ENCODE results near the gene ZNF428. TPM values are rescaled to one million over a fixed set of nuclear protein-coding genes. Genes with fewer than 3 reads are reported as not detected.

Gene ZNF428
- total RNA-seq, 4 donors from 2014 or later, result 15.4 to 26.7 (median 20.0) TPM

DNA sequence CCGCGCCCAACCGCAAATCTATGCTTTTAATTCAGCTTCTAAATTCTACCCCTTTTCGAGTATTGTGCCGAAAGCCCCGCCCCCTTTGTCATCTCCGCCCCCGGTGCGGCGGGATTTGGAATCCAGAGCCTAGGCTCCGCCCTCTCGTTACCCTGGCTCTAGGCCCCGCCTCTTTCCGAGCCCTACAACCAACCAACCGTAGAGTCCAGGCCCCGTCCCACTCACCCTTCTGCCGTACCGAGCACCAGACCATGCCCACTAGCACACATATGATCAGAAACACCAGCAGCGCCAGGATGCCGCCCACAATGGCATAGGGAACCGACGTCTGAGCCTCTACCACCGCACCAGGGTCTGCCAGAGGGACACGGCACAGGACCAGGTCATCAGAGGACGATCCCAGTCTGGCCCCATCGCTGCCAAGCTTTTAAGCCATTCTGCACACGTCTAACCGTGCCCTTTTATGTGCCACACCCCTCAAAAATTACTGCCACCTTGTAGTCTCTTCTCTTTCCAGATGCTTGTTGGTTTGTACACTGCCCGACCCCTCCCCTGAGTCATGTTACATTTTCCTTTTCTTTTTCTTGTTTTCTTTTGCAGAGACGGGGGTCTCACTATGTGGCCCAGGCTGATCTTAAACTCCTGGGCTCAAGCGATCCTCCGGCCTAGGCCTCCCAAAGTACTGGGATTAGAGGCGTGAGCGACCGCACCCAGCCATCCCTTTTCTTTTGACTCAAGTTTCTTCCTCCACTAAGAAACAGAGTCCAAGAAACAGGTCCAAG is 4.7 kb upstream of the ZNF428 start:
- H3K4me3 ChIP-seq, result no peak overlapping the region
- no peak for DNase-seq
- in situ Hi-C loops (cut with MboI; ENCODE audit: low sequenced_read_pairs in 4 of 4) (no loop called here), intact Hi-C loops (cut with DNase I; ENCODE audit: low total_unique reads) (no loop called here)
- H3K36me3 ChIP-seq, result no peaks in the 10 kb centered on the region
- no peak overlapping the region for H3K27ac ChIP-seq
- TF ChIP-seq POLR2A (IDR thresholded peaks at IDR 0.05), result no peak
- no peaks in the 10 kb centered on the region for H3K9me3 ChIP-seq
- no peaks in the 10 kb centered on the region for H3K27me3 ChIP-seq
- ATAC-seq, result no peak
- peaks cover 0 to 11% of the 10 kb centered on the region in 2 donors for H3K4me1 ChIP-seq

- in situ Hi-C loops (cut with MboI; ENCODE audit: low sequenced_read_pairs in 4 of 4), result no loop called here
- ATAC-seq (no peak), DNase-seq (no peak)
- H3K27ac ChIP-seq, result no peak overlapping the region
- intact Hi-C loops (cut with DNase I; ENCODE audit: low total_unique reads), result no loop called here
- H3K4me1 ChIP-seq, result peaks cover 8 to 19% of the 10 kb centered on the region in 2 donors
- H3K4me3 ChIP-seq, result no peak overlapping the region
- H3K9me3 ChIP-seq, result no peaks in the 10 kb centered on the region
- H3K36me3 ChIP-seq, result no peaks in the 10 kb centered on the region
- TF ChIP-seq, protein P1, sequence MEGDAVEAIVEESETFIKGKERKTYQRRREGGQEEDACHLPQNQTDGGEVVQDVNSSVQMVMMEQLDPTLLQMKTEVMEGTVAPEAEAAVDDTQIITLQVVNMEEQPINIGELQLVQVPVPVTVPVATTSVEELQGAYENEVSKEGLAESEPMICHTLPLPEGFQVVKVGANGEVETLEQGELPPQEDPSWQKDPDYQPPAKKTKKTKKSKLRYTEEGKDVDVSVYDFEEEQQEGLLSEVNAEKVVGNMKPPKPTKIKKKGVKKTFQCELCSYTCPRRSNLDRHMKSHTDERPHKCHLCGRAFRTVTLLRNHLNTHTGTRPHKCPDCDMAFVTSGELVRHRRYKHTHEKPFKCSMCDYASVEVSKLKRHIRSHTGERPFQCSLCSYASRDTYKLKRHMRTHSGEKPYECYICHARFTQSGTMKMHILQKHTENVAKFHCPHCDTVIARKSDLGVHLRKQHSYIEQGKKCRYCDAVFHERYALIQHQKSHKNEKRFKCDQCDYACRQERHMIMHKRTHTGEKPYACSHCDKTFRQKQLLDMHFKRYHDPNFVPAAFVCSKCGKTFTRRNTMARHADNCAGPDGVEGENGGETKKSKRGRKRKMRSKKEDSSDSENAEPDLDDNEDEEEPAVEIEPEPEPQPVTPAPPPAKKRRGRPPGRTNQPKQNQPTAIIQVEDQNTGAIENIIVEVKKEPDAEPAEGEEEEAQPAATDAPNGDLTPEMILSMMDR (IDR thresholded peaks at IDR 0.05 in 4 of 5, conservative IDR thresholded peaks at IDR 0.05 in 1 of 5), result no peak
- no peak for TF ChIP-seq POLR2A (IDR thresholded peaks at IDR 0.05)
- H3K27me3 ChIP-seq, result no peaks in the 10 kb centered on the region
Observed at GRCh38 chr19:43622956-43623355, 3.5 kb upstream of the ZNF428 start.

DNA sequence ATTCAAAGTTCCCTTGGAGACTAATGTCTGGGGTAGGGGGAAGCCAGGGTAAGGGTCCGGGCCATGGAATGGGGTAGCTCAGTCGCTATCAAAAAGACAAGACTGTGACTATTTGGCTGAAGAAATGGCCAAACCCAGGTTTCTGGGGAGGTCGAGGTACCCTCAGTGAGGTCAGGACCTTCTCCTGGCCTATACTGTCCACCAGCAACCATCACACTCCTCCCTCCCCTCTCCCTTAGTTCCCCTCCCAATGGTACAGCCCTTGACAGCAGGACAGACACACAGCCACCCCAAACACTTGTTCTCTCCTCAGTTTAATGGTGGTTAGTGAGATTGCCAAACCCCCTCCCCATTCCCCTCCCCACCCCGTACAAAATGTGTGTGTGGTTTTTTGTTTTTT is 2.6 kb upstream of the ZNF428 start:
- TF ChIP-seq, protein P1 (IDR thresholded peaks at IDR 0.05 in 4 of 5, conservative IDR thresholded peaks at IDR 0.05 in 1 of 5), result no peak
- no peak for TF ChIP-seq POLR2A (IDR thresholded peaks at IDR 0.05)
- ATAC-seq (no peak), DNase-seq (no peak)
- H3K9me3 ChIP-seq, result no peaks in the 10 kb centered on the region
- in situ Hi-C loops (cut with MboI; ENCODE audit: low sequenced_read_pairs in 4 of 4), result no loop called here
- peaks cover 8 to 19% of the 10 kb centered on the region in 2 donors for H3K4me1 ChIP-seq
- H3K27ac ChIP-seq, result no peak overlapping the region
- no peaks in the 10 kb centered on the region for H3K27me3 ChIP-seq
- H3K4me3 ChIP-seq, result no peak overlapping the region
- no peaks in the 10 kb centered on the region for H3K36me3 ChIP-seq
- intact Hi-C loops (cut with DNase I; ENCODE audit: low total_unique reads), result no loop called here

DNA sequence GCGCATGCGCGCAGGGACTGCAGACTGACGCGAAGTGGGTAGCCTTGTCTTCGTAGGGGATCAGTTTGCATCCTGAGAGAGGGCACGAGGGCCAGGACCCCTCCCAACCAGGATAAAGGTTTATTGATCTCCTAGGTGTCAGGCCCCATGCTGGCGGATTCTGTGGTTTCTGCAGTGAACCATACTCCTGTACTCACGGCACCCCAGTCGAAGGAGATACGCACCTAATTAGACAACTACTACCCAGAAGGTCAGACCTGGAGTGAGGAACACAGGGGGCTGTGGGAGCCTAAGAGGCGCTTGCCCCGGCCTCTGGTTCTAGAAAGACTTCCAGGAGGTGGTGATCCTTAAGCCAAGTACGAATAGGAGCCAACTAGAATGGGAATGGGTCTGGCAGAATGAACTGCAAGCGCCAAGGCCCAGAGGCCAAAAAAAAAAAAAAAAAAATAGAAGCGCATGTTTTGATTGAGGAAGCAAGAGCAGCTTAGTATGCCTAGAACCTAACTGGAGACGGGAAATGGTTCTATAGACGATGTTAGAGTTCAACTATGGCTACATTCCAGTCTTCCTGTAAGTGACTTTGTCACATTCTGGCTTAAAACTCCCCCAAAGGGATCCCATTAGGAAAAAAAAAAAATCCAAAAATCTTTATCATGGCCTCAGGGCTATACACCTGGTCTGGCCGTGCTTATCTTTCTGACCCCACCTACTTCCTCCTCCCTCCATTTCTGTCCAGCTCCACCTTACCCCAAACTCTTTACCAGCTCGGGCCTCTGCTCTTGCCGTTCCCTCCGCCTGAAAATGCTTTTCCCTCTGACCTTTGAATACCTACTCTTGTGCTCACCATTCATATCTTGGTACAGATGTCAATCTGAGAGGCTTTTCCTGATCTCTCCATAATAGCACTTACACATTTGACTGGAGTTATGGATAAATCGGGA is 902 bp upstream of the ZNF428 start:
- no peaks in the 10 kb centered on the region for H3K27me3 ChIP-seq
- DNase-seq (no peak), ATAC-seq (no peak)
- peak overlapping the region; percentile 90 to 96 (median 94) for H3K27ac ChIP-seq
- no peaks in the 10 kb centered on the region for H3K36me3 ChIP-seq
- in situ Hi-C loops (cut with MboI; ENCODE audit: low sequenced_read_pairs in 4 of 4) (no loop called here), intact Hi-C loops (cut with DNase I; ENCODE audit: low total_unique reads) (loop anchor here (2.0 kb wide), 1 partner anchor 18 kb away; the partner anchor contains the start of gene CADM4)
- peaks cover 8 to 19% of the 10 kb centered on the region in 2 donors for H3K4me1 ChIP-seq
- TF ChIP-seq POLR2A (IDR thresholded peaks at IDR 0.05), result no peak
- TF ChIP-seq, protein P1 (IDR thresholded peaks at IDR 0.05 in 4 of 5, conservative IDR thresholded peaks at IDR 0.05 in 1 of 5), result no peak
- H3K9me3 ChIP-seq, result no peaks in the 10 kb centered on the region
- peak overlapping the region; percentile 82 to 99 (median 90) for H3K4me3 ChIP-seq

GRCh38 chr19:43618921-43619261 is 538 bp downstream of the ZNF428 start:
- Histone ChIP-seq H3K27me3 (no peaks in the 10 kb centered on the region), H3K27ac (peak overlapping the region; percentile 90 to 96 (median 94)), H3K36me3 (peaks cover 0 to 1% of the 10 kb centered on the region in 2 donors), H3K9me3 (no peaks in the 10 kb centered on the region), H3K4me3 (peak overlapping the region; percentile 82 to 99 (median 90)), H3K4me1 (peaks cover 8 to 19% of the 10 kb centered on the region in 2 donors)
- in situ Hi-C loops (cut with MboI; ENCODE audit: low sequenced_read_pairs in 4 of 4) (no loop called here), intact Hi-C loops (cut with DNase I; ENCODE audit: low total_unique reads) (loop anchor here (1.0 to 5.0 kb wide), 2 partner anchors 23 to 47 kb away; partner anchors contain the start of genes IRGQ and ZNF576)
- no peak for DNase-seq
- ATAC-seq, result peak; percentile 36 to 40
- no peak for TF ChIP-seq POLR2A (IDR thresholded peaks at IDR 0.05)
- TF ChIP-seq, protein P1 (IDR thresholded peaks at IDR 0.05 in 4 of 5, conservative IDR thresholded peaks at IDR 0.05 in 1 of 5), result no peak

Measured in gastrocnemius medialis (tissue), 4 donors.